IMR-90 (cell line): ENCODE results near the gene PDE6A. TPM values are rescaled to one million over a fixed set of nuclear protein-coding genes. Genes with fewer than 3 reads are reported as not detected.

Experiments used
- ATAC-seq: fragments of 200-7000 bp; cut with Tn5 transposase; 2 replicates; pipeline ENCODE4 v1.9.1; 2020; ENCODE audit warnings: low read depth, mild to moderate bottlenecking, moderate library complexity
- BruUV-seq: library from RNA; stranded (reverse); fragments of 400-500 nt; replicated peaks from 2 replicates; lab custom pipeline; 2021; lab: Mats Ljungman, UMichigan
- CTCF ChIA-PET: fragments of 300-600 bp; formaldehyde crosslinking; extraction: SDS; loops from one replicate; lab custom pipeline; 2021; ENCODE audit warnings: antibody characterized with exemption; lab: Yijun Ruan, JAX
- POLR2A ChIA-PET: fragments of 300-600 bp; sonication (Branson Sonifier 250); formaldehyde crosslinking; loops from one replicate; lab custom pipeline; 2022; ENCODE audit warnings: antibody characterized with exemption; ENCODE audit not compliant: unreplicated experiment; lab: Charles Lee
- DNase-seq: peaks from one replicate; pipeline ENCODE4 v3.0.0; 2013
- H2AFZ ChIP-seq: replicated peaks from 2 replicates; pipeline ENCODE3; 2013; ENCODE audit warnings: low read length, mild to moderate bottlenecking; ENCODE audit not compliant: poor library complexity
- H2AK5ac ChIP-seq: 2 replicates; pipeline ENCODE4 v1.6.1; 2013; ENCODE audit warnings: low read depth, low read length, inconsistent platforms
- H2AK9ac ChIP-seq: replicated peaks from 2 replicates; pipeline ENCODE3; 2013; ENCODE audit warnings: mild to moderate bottlenecking, low read depth, low read length, moderate library complexity; ENCODE audit not compliant: poor library complexity
- H2BK120ac ChIP-seq: 2 replicates; pipeline ENCODE4 v1.6.1; 2013; ENCODE audit warnings: low read depth, low read length, inconsistent platforms
- H2BK15ac ChIP-seq: 3 replicates; pipeline ENCODE4 v1.6.1; 2013; ENCODE audit warnings: low read depth, low read length, inconsistent platforms
- H2BK20ac ChIP-seq: 2 replicates; pipeline ENCODE4 v1.6.1; 2013; ENCODE audit warnings: low read depth, mild to moderate bottlenecking, inconsistent platforms, low read length, moderate library complexity
- H2BK5ac ChIP-seq: 2 replicates; pipeline ENCODE4 v1.6.1; 2013; ENCODE audit warnings: mild to moderate bottlenecking, low read depth, low read length, inconsistent platforms; ENCODE audit not compliant: poor library complexity, severe bottlenecking
- H3K14ac ChIP-seq: replicated peaks from 2 replicates; pipeline ENCODE4 v1.6.1; 2013; ENCODE audit warnings: low read depth, low read length, inconsistent platforms
- H3K18ac ChIP-seq: 2 replicates; pipeline ENCODE4 v1.6.1; 2013; ENCODE audit warnings: low read depth, low read length, control low read depth
- H3K23ac ChIP-seq: 2 replicates; pipeline ENCODE4 v1.6.1; 2013; ENCODE audit warnings: low read depth, low read length, inconsistent platforms
- H3K27ac ChIP-seq: 2 replicates; pipeline ENCODE4 v1.5.1; 2013; ENCODE audit warnings: mild to moderate bottlenecking, control low read depth, low read length; ENCODE audit not compliant: insufficient read depth
- H3K27me3 ChIP-seq: 2 replicates; pipeline ENCODE4 v1.6.1; 2013; ENCODE audit warnings: low read length; ENCODE audit not compliant: control insufficient read depth, insufficient read depth
- H3K36me3 ChIP-seq: 2 replicates; pipeline ENCODE4 v1.6.1; 2013; ENCODE audit warnings: low read length, mixed read lengths; ENCODE audit not compliant: control insufficient read depth, insufficient read depth
- H3K4ac ChIP-seq: 2 replicates; pipeline ENCODE4 v1.6.1; 2013; ENCODE audit warnings: low read depth, low read length, inconsistent platforms
- H3K4me1 ChIP-seq: 2 replicates; pipeline ENCODE4 v1.6.1; 2013; ENCODE audit warnings: low read length, mixed read lengths; ENCODE audit not compliant: control insufficient read depth, insufficient read depth
- H3K4me2 ChIP-seq: 2 replicates; pipeline ENCODE4 v1.6.1; 2013; ENCODE audit warnings: low read depth, mild to moderate bottlenecking, control low read depth, low read length, moderate library complexity
- H3K4me3 ChIP-seq: 2 replicates; pipeline ENCODE4 v1.5.1; 2013; ENCODE audit warnings: low read depth, mild to moderate bottlenecking, control low read depth, low read length, moderate library complexity; ENCODE audit not compliant: insufficient read depth
- H3K56ac ChIP-seq: 2 replicates; pipeline ENCODE4 v1.6.1; 2013; ENCODE audit warnings: low read length, inconsistent platforms; ENCODE audit not compliant: insufficient read depth; ENCODE audit errors: extremely low read depth
- H3K79me1 ChIP-seq, 2 experiments: 2 replicates each; pipeline ENCODE4 v1.6.1; 2013; ENCODE audit warnings: low read length in 2 of 2, inconsistent platforms in 1 of 2, low read depth in 1 of 2
- H3K9ac ChIP-seq: 2 replicates; pipeline ENCODE4 v1.6.1; 2013; ENCODE audit warnings: low read depth, low read length, control low read depth
- H3K9me1 ChIP-seq: 2 replicates; pipeline ENCODE4 v1.6.1; 2013; ENCODE audit warnings: low read length, inconsistent platforms; ENCODE audit not compliant: insufficient read depth
- H3K9me3 ChIP-seq: 2 replicates; pipeline ENCODE4 v1.6.1; 2013; ENCODE audit warnings: low read length; ENCODE audit not compliant: control insufficient read depth, insufficient read depth
- H4K20me1 ChIP-seq: 2 replicates; pipeline ENCODE4 v1.6.1; 2013; ENCODE audit warnings: low read length, inconsistent platforms; ENCODE audit not compliant: insufficient read depth
- H4K5ac ChIP-seq: 2 replicates; pipeline ENCODE4 v1.6.1; 2013; ENCODE audit warnings: mild to moderate bottlenecking, low read depth, low read length, control low read depth
- H4K8ac ChIP-seq, 2 experiments: 2 replicates each; pipeline ENCODE4 v1.6.1; 2013; ENCODE audit warnings: low read depth in 2 of 2, low read length in 2 of 2, control low read depth in 1 of 2, inconsistent platforms in 1 of 2
- H4K91ac ChIP-seq: 2 replicates; pipeline ENCODE4 v1.6.1; 2013; ENCODE audit warnings: low read depth, low read length, inconsistent platforms; ENCODE audit not compliant: insufficient read depth
- CTCF ChIP-seq: conservative IDR thresholded peaks from 2 replicates; pipeline ENCODE4 v1.5.1; 2012; ENCODE audit warnings: mild to moderate bottlenecking, low read depth, low read length, improper control_type of control experiment
- FOS ChIP-seq: fragments of 150-350 bp; IDR thresholded peaks from 2 replicates; pipeline ENCODE4 v1.6.1; 2016; ENCODE audit warnings: low read depth, low read length
- MXI1 ChIP-seq: IDR thresholded peaks from 2 replicates; pipeline ENCODE4 v1.6.1; 2012; ENCODE audit warnings: low read depth, mild to moderate bottlenecking, low read length, moderate library complexity, borderline replicate concordance
- NFE2L2 ChIP-seq: fragments of 150-350 bp; IDR thresholded peaks from 2 replicates; pipeline ENCODE4 v1.6.1; 2016; ENCODE audit warnings: low read depth, mild to moderate bottlenecking, low read length
- POLR2A ChIP-seq: IDR thresholded peaks from 2 replicates; pipeline ENCODE4 v1.6.1; 2012; ENCODE audit warnings: mild to moderate bottlenecking, low read depth, low read length
- RCOR1 ChIP-seq: IDR thresholded peaks from 2 replicates; pipeline ENCODE4 v1.6.1; 2012; ENCODE audit warnings: mild to moderate bottlenecking, low read length, improper control_type of control experiment; ENCODE audit not compliant: insufficient replicate concordance
- RFX5 ChIP-seq: IDR thresholded peaks from 2 replicates; pipeline ENCODE4 v1.8.0; 2012; ENCODE audit warnings: low read depth, mild to moderate bottlenecking, low read length, moderate library complexity
- SMC3 ChIP-seq: fragments of 150-350 bp; IDR thresholded peaks from 2 replicates; pipeline ENCODE4 v1.6.1; 2016; ENCODE audit warnings: low read depth, mild to moderate bottlenecking, antibody characterized with exemption, low read length, moderate library complexity
- dilution Hi-C: fragments of 300-500 bp; cut with HindIII; formaldehyde crosslinking; loops from one replicate; pipeline ENCODE4 v1.14.3; 2018; ENCODE audit warnings: low sequenced_read_pairs; ENCODE audit not compliant: unreplicated experiment
- in situ Hi-C: fragments of 300-500 bp; cut with MboI; formaldehyde crosslinking; loops from 3 replicates; pipeline ENCODE4 v1.14.3; 2019; ENCODE audit warnings: low sequenced_read_pairs, inconsistent platforms, mixed read lengths
- intact Hi-C: fragments of 100-400 bp; cut with micrococcal nuclease; formaldehyde crosslinking; loops from 2 replicates; pipeline ENCODE4 v1.10.0; 2022
- polyA plus RNA-seq, 3 experiments: library from polyadenylated mRNA; depleted of rRNA; stranded (reverse); fragments of >200 nt; gene quantifications; 2 replicates each; pipeline ENCODE4 v1.2.3, GENCODE V29; 2012; ENCODE audit warnings: low replicate concordance in 1 of 3
- total RNA-seq: library from RNA; depleted of rRNA; stranded (reverse); fragments of >200 nt; gene quantifications from 2 replicates; pipeline ENCODE4 v1.2.3, GENCODE V29; 2012

PDE6A gene
- total and polyA plus RNA-seq, 2 of the 4 experiments (the other 2 are of a cell fraction): not detected

- no peak overlapping the region for H2AFZ ChIP-seq
- BruUV-seq: no TSS peak
- dilution Hi-C loops (no loop called here), intact Hi-C loops (no loop called here), in situ Hi-C loops (no loop called here)
- TF ChIP-seq FOS: no peak
- TF ChIP-seq SMC3: no peak
- no peak for TF ChIP-seq RCOR1
- TF ChIP-seq POLR2A: no peak
- TF ChIP-seq MXI1: no peak
- no peak for TF ChIP-seq NFE2L2
- no peak for TF ChIP-seq RFX5
- TF ChIP-seq CTCF: no peak
- H3K9me1 ChIP-seq: no peaks in the 10 kb centered on the region
- no peak overlapping the region for H4K5ac ChIP-seq
- H3K27me3 ChIP-seq: peaks cover 30% of the 10 kb centered on the region
- H3K36me3 ChIP-seq: no peaks in the 10 kb centered on the region
- H3K9ac ChIP-seq: no peak overlapping the region
- ChIA-PET CTCF (no interaction called here), POLR2A (no interaction called here)
- no peaks in the 10 kb centered on the region for H3K79me1 ChIP-seq
- H3K4me3 ChIP-seq: no peak overlapping the region
- no peak overlapping the region for H3K4me2 ChIP-seq
- no peaks in the 10 kb centered on the region for H3K9me3 ChIP-seq
- H4K91ac ChIP-seq: no peak overlapping the region
- no peak overlapping the region for H2AK5ac ChIP-seq
- no peak for DNase-seq
- no peak overlapping the region for H2BK15ac ChIP-seq
- H3K4me1 ChIP-seq: no peaks in the 10 kb centered on the region
- H2BK120ac ChIP-seq: no peak overlapping the region
- H3K14ac ChIP-seq: no peak overlapping the region
- H3K23ac ChIP-seq: no peak overlapping the region
- H2AK9ac ChIP-seq: no peak overlapping the region
- H3K27ac ChIP-seq: no peak overlapping the region
- H2BK20ac ChIP-seq: no peak overlapping the region
- no peaks in the 10 kb centered on the region for H4K20me1 ChIP-seq
- H3K18ac ChIP-seq: no peak overlapping the region
- H2BK5ac ChIP-seq: no peak overlapping the region
- no peak overlapping the region for H3K4ac ChIP-seq
- H4K8ac ChIP-seq: no peak overlapping the region
- ATAC-seq: no peak
- no peak overlapping the region for H3K56ac ChIP-seq
Measured at GRCh38 chr5:149904977-149905376, 39.6 kb downstream of the PDE6A start.
